RKO (cell line): Measurements from ENCODE around the gene CHCHD6.
A peak's percentile ranks its signal among the peaks of the same experiment; 100 is the strongest.

Experiments
- DNase-seq: peaks from one replicate; pipeline ENCODE4 v3.0.0-alpha.2; 2016; ENCODE audit warnings: low spot score

The CHCHD6 gene, protein sequence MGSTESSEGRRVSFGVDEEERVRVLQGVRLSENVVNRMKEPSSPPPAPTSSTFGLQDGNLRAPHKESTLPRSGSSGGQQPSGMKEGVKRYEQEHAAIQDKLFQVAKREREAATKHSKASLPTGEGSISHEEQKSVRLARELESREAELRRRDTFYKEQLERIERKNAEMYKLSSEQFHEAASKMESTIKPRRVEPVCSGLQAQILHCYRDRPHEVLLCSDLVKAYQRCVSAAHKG

DNA sequence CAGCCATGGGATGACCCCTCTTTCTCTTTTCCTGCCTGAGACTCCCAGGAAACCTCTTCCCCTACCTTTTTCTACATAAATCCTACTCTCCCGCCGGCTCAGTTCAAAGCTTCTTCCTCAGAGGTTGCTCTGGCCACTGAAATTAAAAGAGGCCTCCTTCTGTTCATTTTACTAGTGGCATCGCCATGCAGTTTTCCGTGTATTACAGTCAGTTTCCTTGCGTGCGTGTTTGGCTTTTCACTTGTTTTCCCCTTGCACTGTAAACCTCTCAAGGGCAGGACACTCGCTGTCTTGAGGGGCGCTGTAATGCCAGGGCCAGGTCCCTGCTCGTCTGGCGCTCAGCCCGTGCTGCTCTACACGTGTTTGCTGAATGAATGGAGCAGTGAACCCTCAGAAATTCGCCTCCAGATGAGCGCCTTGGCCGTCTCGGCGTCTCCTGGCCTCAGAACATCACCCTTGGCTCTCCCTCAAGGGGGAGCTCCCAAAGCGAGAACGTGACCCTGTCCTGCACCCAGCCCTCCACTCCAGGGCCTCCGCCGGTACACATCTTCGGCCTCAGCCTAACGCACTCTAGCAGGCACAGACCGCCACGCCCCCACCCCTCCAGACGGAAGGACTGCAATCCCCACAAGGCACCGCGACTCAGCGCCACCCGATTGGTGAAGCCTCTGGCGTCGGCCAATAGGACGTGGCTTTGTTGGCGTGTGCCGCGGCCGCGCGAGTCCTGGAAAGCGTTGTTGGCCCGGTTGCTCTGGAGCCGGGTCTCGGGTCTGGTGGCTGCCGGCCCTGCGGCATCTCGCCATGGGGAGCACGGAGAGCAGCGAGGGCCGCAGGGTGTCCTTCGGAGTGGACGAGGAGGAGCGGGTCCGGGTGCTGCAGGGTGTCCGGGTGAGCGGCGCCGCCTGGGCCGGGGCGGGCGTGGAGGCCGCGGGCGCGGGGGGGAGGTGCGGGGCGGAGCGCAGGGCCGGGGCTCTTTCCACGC lies at the start of gene CHCHD6:
TSS of gene CHCHD6 (plus strand) at position 729 of the 982 bp plus-strand sequence. CDS start at position 802, 73 bp downstream.
- DNase-seq = peak; percentile 97

DNA sequence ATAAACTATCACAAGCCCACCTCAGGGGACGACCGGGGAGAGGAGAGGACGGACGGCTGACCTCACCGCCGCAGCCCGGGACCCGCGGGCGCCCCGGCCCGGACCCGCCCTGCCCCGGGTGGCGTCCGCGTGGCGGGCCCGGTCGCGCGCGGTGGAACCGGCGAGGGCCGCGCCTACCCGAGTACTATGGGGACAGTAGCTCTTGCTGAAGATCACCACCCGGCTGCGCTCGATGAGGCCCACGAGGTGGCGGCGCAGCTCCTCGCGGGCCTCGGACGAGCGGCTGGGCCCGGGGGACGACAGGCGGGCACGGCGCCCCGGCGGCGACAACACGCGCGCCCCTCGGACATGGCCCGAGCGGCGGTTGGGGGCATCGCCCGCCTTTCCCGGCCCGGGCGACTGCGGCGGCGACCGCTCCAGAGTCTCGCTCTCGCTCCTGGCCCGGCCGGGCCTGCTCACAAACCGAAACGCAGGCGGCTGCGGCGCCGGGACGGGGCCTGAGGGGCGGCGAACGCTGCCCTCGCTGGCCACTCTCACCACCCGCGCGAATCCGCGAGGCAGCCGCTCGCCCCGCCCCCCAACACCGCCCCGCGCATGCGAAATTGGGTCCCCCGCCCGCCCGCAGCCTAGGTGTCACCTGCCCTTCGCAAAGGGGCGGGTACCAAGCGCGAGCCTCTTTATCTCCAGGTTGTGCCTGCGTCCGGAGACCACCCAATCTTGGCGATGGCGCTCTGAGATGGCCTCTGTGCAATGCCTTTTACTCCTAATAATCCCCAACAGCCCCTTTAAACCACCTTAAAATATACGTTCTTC lies 49.3 kb upstream of the CHCHD6 start, which contains the start of gene TXNRD3:
TSS of gene TXNRD3 (minus strand) at position 554 of the 813 bp plus-strand sequence.
- peak; percentile 60 for DNase-seq

GRCh38 chr3:126655887-126656286 lies 48.2 kb upstream of the CHCHD6 start:
- no peak for DNase-seq

GRCh38 chr3:126656371-126657134 lies 47.5 kb upstream of the CHCHD6 start:
- DNase-seq = no peak

DNA sequence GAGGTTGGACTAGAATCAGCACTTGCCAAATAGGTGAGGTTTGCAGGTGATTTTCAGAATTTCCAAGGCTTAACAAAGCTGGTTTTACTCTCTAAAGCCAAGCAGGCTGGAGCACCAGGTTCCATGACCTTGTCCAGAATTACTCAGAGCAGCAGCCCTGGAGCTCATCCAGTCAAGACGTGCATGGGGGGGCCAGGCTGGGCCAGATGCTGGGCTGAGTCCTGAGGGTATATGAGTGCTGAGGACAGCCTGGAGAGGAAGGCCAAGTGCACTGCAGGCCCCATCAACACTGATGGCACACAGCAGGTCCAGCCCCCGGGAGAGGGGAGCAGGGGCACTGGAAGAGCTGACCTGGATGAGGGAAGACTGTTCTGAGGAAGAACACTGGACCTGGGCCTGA lies 46.1 kb upstream of the CHCHD6 start:
- DNase-seq = no peak

- DNase-seq = no peak
Measured at GRCh38 chr3:126658584-126658983, 45.5 kb upstream of the CHCHD6 start.

- DNase-seq = peak; percentile 27
Measured at GRCh38 chr3:126659915-126660886, 43.8 kb upstream of the CHCHD6 start.

GRCh38 chr3:126661532-126662364 lies 42.3 kb upstream of the CHCHD6 start:
- DNase-seq = no peak

- DNase-seq = no peak
Measured at GRCh38 chr3:126663257-126663656, 40.8 kb upstream of the CHCHD6 start.

DNA sequence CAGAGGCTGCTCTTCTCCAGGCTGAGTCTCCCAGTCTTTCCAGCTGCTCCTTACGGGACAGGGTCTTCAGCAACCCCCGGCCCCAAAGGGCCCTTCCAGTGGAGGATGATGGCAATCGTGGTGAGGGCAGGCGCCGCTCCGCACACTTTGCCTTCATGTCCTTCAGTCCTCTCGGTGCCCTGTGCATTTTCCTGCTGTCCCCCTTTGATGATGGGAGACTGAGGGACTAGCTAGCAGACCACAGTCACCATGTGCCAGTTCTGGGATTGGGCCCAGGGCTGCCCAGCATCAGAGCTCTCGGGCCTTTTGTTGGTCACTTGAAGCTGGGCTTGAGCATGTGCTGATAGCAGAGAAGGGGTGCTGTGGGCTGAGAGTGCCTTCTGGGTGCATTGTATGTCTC lies 40.3 kb upstream of the CHCHD6 start:
- no peak for DNase-seq

GRCh38 chr3:126664591-126665214 lies 39.3 kb upstream of the CHCHD6 start:
- no peak for DNase-seq

DNA sequence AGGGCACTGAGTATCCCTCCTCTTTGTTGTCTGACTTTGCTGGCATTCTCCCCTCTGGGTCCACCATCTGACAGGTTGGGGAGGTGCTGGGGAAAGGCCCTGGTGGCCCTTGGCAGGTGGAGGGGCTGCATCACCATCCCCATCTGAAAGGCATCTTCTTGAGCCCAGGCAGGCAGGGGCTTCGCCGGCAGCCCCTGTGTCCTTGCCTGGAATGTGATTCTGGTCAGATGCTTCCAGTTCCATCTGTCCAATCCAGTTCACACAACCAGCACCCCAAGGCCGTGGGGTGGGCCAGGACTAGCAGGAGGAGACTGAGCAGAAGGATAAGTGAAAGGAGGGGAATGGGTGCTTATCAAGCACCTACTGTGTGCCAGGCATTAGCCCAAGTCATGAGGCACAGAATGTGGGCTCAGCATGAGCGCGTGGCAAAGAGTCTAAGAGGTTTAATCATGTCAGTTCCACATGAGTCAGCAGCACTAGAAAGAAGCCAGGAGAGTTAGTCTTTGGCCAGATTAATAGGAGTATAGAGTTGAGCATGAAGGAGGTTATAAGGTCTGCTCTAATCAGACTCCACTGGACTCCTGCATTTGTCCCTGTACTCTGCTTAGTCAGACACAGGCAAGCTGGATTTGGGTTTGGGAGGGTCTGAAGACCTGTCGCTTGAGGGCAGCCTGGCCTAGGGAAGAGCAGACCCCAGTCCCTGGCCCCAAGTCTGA lies 38.7 kb upstream of the CHCHD6 start:
- peak; percentile 10 for DNase-seq

- no peak for DNase-seq
Measured at GRCh38 chr3:126665959-126666657, 37.9 kb upstream of the CHCHD6 start.

DNA sequence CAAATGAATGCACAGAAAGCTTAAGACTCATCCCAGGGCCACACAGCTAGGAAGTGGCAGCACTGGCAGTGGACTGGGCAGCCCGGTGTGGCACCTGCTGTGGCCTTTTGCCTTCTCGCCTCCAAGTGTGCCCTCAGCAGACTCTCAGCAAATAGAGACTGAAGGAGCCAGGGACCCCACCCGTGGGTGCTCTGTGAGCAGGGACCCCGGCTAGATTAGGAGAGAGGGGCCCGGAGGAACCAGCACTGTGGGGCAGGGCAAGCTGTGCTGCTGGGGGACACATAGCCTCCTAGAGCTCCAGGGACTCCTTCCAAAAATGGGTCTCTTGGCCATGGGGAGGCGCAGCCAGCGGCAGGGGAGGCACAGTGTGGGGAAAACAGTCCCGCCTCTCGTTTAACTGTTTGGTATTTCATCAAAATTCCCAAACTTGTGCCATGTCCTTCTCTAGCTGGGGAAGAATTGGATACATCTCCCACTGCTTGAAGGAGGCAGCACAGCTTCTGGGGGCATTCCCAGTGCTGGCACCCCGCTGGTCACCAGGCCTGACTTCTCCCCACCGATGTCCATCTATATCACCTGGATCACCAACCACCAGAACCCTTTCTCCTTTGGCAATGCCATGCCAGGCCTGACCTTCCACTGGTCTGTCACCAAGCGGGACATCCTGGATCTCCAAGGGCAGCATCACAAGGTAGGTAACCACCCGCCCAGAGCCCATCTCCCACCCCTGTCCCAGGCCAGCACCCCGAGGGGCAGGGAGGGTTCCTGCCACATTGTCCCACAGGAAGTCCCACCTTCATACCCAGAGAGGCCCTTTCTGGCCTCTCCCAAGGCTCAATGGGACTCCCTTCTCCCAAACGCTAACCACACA lies 37.1 kb upstream of the CHCHD6 start:
- DNase-seq = no peak

DNA sequence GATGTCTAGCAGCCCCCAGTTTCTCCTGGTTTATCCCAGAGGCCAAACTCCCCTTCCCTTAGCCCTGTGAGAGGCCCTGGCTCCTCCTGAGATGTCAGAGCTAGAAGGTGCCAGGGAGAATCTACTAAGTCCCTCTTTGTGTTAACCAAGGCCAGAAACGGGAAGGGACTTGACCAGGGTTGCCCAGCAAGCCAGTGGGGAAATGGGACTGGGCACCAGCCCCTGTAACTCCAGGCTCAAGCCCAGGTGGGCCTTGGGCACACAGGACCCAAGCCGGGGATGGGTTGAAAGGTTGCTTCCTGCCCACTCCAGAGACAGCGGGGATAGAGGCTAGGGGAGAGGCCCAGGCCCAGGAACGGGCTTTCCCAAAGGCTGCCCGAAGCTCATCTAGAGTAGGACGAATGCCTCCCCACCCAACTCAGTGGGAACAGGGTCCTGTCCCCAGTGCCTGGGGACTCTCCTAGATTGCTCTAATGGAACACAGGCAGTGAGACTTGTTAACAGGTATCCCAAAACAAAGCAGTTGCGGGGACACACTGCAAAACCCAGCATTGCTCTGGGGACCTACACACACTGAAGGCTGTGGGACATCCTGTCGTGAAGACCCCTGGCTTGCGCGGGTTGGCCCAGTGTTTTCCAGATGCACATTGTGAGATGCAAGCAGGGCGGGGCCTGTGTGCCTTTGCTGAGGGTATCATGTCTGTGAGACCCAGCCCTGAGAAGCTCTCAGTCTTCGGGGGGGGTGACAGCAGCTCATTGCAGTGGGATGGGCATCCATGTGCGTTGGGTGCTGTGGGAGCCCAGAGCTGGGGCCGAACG lies 36.2 kb upstream of the CHCHD6 start:
- no peak for DNase-seq
